Epidermal melanocyte (primary cell): ENCODE measurements around the gene HLA-DOB.

Source experiments
- DNase-seq: peaks from one replicate; pipeline ENCODE4 v3.0.0; 2011; ENCODE audit warnings: low spot score; ENCODE audit not compliant: insufficient read length

Gene HLA-DOB

DNA sequence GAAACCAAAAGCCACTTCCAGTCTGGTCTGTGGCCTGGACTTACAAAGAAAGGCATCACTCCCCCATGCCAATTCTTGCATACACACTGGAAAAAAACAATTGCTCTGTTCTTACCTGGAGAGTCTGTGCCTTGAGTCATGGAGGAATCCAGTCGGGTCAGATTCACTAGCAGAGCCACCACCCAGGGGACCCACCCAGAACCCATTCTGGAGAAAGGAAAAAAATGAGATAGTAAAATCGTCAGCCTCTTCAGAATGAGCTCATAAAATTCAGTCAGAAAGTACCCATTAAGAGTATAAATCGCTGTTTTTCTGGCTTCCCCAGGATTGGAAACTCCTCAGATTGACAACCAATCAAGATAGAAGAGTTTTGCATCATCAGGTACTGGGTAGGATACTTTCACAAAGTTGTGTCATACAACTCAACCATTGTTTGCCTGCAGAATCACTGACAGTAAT, at the start of gene HLA-DOB:
HLA-DOB (minus strand) TSS at position 257 of the 459 bp plus-strand sequence; CDS start at position 206, 51 bp downstream.
- DNase-seq = peak; percentile 62

- DNase-seq = no peak
Measured at GRCh38 chr6:32865724-32866443, 49.1 kb upstream of the HLA-DOB start.

DNA sequence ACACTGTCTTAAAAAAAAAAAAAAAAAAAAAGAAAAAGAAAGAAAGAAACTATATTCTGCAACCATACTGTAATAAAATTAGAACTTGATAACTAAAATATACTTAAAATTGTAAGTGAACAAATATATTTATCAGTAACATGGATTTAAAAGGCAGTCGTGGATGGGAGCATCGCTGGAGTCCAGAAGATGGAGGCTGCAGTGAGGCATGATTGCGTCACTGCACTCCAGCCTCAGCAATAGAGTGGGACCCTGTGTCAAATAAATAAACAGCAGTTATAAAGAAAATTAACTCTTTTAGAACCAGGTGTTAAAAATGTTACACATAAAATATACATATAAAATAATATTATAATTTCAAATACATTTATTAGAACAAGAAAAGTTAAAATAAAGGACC, 45.9 kb upstream of the HLA-DOB start:
- no peak for DNase-seq

DNA sequence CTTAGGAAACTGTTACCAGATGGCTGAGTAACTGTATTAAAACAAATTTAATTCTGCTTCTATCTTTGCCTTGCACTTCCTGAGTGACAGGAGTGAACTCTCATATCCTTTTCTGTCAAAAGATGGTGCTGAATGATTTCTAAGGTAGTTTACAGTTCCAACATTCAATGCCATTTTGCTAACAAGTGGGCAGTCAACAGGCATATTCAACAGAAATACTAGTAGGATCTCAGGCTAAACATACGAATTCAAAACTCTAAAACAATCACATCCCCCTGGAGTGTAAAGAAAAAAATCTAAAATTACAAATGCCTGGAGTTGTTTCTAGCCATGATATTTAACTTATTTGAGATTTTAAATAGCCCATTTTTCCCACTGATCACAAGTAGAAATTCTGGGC, 43.9 kb upstream of the HLA-DOB start:
- no peak for DNase-seq

DNA sequence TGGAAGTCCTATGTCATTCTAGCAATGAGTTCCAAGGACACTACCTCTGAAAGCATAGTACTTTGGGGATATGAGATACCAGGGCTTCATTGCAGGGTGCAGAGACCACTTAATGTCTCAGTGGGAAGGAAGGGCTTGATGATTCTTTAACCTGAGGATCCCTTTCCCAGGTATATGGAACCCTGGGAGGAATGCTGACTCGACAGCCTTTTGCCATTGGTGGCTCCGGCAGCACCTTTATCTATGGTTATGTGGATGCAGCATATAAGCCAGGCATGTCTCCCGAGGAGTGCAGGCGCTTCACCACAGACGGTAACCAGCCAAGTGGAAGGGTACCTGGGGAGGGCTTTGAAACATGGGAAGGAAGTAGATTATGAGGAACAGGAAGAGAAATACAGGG, 41.4 kb upstream of the HLA-DOB start:
- DNase-seq = no peak

GRCh38 chr6:32857156-32857891, 40.5 kb upstream of the HLA-DOB start:
- no peak for DNase-seq

GRCh38 chr6:32855467-32856174, 38.8 kb upstream of the HLA-DOB start:
- no peak for DNase-seq

DNA sequence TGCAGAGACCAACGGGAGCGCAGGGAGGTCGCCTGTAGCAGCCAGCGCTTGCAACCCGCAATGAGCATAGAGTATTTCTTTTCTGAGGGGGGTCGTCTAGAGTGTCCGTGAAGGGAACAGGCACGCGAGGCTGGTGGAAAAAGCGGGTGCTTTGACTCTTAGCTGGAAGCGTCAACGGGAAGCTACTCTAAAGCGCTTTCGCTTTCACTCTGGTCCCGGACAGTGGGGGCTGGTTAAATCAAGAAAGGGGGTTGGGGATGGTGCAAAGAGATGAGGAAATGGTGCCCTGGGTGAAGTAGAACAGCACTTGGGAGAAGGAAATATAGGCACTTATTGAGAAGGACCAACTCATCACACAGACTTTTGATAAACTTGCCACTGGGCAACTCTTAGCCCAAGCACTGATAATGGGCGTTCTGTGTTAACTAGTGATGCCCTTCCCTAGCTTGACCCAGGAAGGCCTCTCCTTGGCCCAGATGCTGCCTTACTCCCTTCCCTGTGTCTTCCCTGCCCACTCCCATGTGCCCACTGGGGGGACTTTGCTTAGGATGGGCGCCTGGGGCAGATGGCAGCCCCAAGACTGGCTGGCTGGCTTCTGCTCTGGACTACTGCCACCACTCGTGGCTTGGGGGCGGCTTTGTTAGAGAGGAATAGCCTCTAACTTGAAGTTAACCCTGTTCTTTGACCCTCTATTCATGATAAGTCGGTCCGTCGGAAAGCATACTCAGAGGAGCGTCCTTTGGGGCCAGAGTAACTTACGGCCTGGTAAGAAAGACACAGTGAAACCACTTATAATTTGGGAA, 37.8 kb upstream of the HLA-DOB start:
- DNase-seq = peak; percentile 26

GRCh38 chr6:32853541-32854375, 37.0 kb upstream of the HLA-DOB start, which contains the start of the genes PSMB9 and TAP1:
PSMB9 (plus strand) TSS chr6:32854192; CDS start chr6:32854230, 38 bp downstream.
TAP1 (minus strand) TSS chr6:32853704; CDS start chr6:32853636, 68 bp downstream.
- peak; percentile 92 for DNase-seq

- no peak for DNase-seq
Measured at GRCh38 chr6:32852844-32853540, 36.2 kb upstream of the HLA-DOB start.

DNA sequence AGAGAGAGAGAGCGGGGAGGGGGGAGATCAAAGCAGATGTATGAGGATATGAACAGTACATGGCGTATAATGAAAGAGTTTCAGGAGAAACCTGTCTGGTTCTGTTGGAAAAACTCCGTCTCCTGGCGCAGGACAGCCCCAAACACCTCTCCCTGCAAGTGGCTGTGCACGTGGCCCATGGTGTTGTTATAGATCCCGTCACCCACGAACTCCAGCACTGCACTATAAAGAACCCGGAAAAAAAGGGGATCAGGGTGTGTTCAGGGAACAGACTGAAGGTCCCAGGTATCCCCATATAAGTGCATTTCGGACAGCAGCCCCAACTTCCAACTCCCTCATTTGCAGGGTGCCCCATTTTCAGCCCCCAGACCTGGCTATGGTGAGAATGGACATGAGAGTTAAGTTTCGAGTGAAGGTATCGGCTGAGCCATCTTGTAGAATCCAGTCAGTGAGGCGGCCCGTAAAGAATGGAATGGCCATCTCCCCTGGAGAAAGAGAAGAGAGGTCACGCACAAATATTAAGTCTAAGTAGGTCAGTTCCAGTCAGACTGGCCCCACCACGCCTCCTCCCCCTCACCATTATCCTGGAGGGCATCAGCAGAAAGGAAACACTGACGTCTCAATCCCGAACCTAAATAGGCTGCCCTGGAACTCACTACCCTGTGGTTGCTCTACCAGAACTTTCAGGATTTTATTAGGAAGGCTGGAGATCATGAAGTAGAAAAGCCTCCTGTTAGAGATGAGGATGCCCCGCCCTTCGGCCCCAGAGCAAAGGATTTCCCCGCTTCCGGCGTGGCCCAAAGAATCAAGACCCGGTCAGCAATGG, 35.4 kb upstream of the HLA-DOB start:
- peak; percentile 22 for DNase-seq

DNA sequence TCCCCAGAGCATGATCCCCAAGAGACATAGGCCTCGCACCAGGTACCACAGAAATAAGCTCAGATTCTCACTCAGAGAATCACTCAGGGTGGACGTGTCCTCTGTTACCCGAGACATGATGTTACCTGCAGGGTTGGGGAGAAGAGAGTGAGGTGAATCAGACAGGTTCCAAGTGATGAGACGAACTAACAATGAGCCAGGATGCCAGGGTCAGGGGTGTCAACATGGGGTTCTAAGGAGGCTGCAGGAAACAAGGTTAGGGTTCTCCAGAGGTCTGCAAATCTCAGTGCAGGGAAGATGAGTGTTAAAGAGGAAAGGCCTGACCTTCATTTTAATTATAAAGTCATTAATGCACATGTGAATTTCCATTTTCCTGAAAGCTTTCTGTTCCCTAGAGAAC, 34.2 kb upstream of the HLA-DOB start:
- no peak for DNase-seq

- DNase-seq = no peak
Measured at GRCh38 chr6:32849126-32849525, 32.3 kb upstream of the HLA-DOB start.

DNA sequence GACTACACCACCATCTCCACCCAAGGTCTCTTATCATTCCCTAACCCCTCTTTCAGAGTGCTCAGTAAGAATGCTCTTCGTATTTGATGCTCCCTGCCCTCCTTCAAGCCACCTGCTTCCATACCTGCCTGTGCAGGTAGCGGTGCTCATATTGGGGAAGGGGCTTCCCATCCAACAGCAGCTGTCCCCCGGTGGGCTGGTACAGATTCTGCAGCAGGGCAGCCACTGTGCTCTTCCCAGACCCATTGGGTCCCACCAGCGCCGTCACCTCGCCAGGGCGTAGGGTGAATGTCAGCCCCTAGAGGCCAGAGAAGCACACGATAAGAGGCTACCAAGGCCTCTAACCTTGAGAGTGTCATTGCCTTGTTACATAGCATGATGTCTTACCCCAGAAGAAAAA, 31.0 kb upstream of the HLA-DOB start:
- no peak for DNase-seq

- no peak for DNase-seq
Measured at GRCh38 chr6:32847004-32847403, 30.2 kb upstream of the HLA-DOB start.

DNA sequence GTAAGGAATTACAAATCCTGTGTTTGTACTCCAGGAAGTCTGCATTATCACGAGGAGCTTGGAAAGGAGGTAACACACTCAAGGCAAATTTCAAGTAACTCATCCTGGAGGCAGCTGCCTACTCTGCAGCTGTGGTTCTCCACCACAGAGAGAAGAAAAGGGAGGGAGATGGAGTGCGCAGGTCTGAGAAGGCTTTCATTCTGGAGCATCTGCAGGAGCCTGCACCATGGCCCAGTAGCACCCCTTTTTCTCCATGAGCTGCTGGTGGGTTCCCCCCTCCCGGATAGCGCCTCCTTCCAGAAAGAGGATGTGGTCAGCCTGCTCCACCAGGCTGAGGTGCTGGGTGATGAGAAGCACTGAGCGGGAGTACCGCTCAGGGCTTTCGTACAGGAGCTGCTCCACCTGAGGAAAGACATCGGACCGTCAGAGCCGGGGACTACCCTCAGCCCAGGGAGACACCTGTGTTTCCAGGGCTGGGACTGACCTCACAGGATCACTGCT, 28.6 kb upstream of the HLA-DOB start:
- DNase-seq = no peak

- no peak for DNase-seq
Measured at GRCh38 chr6:32844839-32845383, 28.1 kb upstream of the HLA-DOB start.
